HAP-1 (cell line): ENCODE measurements around the gene LYVE1.

Experiments
- DNase-seq, 2 experiments: peaks; one replicate each; pipeline ENCODE4 v3.0.0-alpha.2; 2016 to 2020; ENCODE audit warnings: low spot score in 2 of 2
- H3K27me3 ChIP-seq: fragments of 250-450 bp; sonication (Bioruptor Pico); 2 replicates; pipeline ENCODE4 v1.5.1; 2020; ENCODE audit warnings: low read depth, mild to moderate bottlenecking, moderate library complexity
- H3K36me3 ChIP-seq: fragments of 250-450 bp; sonication (Bioruptor Pico); replicated peaks from 2 replicates; pipeline ENCODE4 v1.5.1; 2020; ENCODE audit warnings: mild to moderate bottlenecking
- H3K4me1 ChIP-seq: fragments of 250-450 bp; sonication (Bioruptor Pico); 2 replicates; pipeline ENCODE4 v1.5.1; 2020; ENCODE audit warnings: mild to moderate bottlenecking
- H3K4me3 ChIP-seq: fragments of 250-450 bp; sonication (Bioruptor Pico); 2 replicates; pipeline ENCODE4 v1.5.1; 2020; ENCODE audit warnings: mild to moderate bottlenecking, moderate library complexity
- H3K9me3 ChIP-seq: fragments of 250-450 bp; sonication (Bioruptor Pico); 2 replicates; pipeline ENCODE4 v1.5.1; 2020; ENCODE audit warnings: mild to moderate bottlenecking, moderate library complexity
- in situ Hi-C: fragments of 300-500 bp; cut with MboI; formaldehyde crosslinking; loops from 3 replicates; pipeline ENCODE4 v1.14.3; 2020; ENCODE audit warnings: low sequenced_read_pairs, inconsistent platforms, mixed read lengths

Gene LYVE1

DNA sequence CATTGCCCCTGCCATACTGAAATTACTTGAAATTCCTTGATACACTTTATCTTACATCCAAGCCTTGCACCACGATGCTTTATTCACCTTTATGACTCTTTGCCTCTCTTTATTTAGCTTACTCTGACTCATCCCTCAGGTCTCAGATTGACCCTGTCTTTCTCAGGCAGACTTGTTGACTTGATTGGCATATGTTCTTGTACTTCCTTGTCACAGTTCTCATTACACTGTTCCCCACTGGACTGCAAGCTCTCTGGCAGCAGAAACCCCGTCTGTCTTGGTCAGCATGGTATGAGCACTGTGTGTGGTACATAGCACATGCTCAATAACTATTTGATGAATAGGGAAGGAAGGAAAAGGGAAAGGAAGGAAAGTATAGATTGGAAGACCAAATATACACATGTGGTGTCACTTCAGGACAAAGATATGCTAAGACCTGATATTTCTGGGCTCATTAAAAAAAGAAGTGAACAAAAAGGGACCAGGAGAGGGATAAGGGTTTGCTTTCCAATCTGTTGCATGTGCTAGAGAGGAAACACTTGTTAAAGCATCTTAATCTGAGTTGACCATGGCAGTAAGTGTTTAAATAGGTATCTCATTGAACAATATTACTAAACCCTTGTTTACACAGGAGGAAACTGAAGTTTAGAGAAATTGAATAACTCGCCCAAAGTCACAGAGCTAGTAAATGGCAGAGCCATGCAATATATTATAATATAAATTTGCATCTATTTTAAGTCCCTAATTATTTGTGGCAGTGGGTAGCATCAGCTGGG lies 7.2 kb downstream of the LYVE1 start:
- 0 out of 2 replicates have a peak, but pooled peaks cover 5% of the 10 kb centered on the region for H3K27me3 ChIP-seq
- no peaks in the 10 kb centered on the region for H3K36me3 ChIP-seq
- H3K4me3 ChIP-seq = no peak overlapping the region
- no peak for DNase-seq
- no peaks in the 10 kb centered on the region for H3K4me1 ChIP-seq
- in situ Hi-C loops = no loop called here
- no peaks in the 10 kb centered on the region for H3K9me3 ChIP-seq

- no peaks in the 10 kb centered on the region for H3K27me3 ChIP-seq
- H3K9me3 ChIP-seq = no peaks in the 10 kb centered on the region
- in situ Hi-C loops = no loop called here
- no peaks in the 10 kb centered on the region for H3K36me3 ChIP-seq
- no peak for DNase-seq
- no peak overlapping the region for H3K4me3 ChIP-seq
- H3K4me1 ChIP-seq = no peaks in the 10 kb centered on the region
These were observed 10.2 kb downstream of the LYVE1 start for GRCh38 chr11:10558288-10558687.

DNA sequence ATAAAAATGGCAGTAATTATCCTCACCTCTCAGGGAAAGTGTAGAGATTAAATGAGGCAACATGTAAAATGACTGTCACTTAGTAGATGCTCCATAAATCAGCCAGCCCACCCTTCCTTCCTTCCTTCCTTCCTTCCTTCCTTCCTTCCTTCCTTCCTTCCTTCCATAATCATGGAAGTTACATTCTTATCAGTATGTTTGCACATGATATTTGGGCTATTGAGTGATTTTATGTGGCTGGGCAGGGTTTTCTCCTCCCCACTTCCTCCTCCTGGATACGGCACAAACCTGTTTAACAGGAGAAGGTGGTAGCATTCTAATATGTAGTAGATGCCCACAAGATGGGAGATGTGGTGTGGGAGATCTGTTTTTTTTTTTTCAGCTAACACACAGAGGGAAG lies 11.9 kb downstream of the LYVE1 start:
- no peaks in the 10 kb centered on the region for H3K27me3 ChIP-seq
- no peak overlapping the region for H3K4me3 ChIP-seq
- no peak for DNase-seq
- H3K9me3 ChIP-seq = no peaks in the 10 kb centered on the region
- in situ Hi-C loops = no loop called here
- H3K36me3 ChIP-seq = no peaks in the 10 kb centered on the region
- H3K4me1 ChIP-seq = no peaks in the 10 kb centered on the region

DNA sequence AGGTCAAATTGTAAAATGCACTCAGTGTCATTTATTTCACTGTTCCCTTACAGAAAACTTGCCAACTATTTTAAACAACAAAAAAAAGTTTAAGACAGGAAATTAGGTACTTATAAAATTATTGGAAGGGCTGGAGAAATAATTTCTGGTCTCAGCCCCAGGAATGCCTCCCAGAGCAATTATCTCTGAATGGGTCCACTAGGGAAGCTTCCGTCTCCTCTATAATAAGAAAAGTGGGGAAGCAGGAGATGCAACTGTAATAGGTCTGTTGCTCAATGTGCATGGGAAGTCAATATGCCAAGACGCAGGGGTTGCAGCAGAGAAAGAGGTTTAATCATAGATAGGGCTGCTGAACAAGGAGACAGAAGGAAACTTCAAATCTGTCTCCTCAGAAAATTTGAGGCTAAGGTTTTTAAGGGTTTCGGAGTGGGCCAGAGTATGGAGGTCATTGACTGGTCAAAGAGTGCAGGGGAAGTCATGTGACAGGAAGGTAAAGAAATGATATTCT lies 16.6 kb downstream of the LYVE1 start:
- Histone ChIP-seq H3K27me3 (peaks cover 2% of the 10 kb centered on the region), H3K36me3 (no peaks in the 10 kb centered on the region), H3K4me1 (no peaks in the 10 kb centered on the region), H3K9me3 (no peaks in the 10 kb centered on the region; the same call in 1 of the 2 replicates), H3K4me3 (no peak overlapping the region)
- in situ Hi-C loops = no loop called here
- no peak for DNase-seq

GRCh38 chr11:10551290-10551592 lies 17.2 kb downstream of the LYVE1 start:
- no peaks in the 10 kb centered on the region for H3K4me1 ChIP-seq
- H3K36me3 ChIP-seq = no peaks in the 10 kb centered on the region
- no peak for DNase-seq
- no peaks in the 10 kb centered on the region; the same call in 1 of the 2 replicates for H3K9me3 ChIP-seq
- in situ Hi-C loops = no loop called here
- H3K27me3 ChIP-seq = peaks cover 2% of the 10 kb centered on the region
- H3K4me3 ChIP-seq = no peak overlapping the region

DNA sequence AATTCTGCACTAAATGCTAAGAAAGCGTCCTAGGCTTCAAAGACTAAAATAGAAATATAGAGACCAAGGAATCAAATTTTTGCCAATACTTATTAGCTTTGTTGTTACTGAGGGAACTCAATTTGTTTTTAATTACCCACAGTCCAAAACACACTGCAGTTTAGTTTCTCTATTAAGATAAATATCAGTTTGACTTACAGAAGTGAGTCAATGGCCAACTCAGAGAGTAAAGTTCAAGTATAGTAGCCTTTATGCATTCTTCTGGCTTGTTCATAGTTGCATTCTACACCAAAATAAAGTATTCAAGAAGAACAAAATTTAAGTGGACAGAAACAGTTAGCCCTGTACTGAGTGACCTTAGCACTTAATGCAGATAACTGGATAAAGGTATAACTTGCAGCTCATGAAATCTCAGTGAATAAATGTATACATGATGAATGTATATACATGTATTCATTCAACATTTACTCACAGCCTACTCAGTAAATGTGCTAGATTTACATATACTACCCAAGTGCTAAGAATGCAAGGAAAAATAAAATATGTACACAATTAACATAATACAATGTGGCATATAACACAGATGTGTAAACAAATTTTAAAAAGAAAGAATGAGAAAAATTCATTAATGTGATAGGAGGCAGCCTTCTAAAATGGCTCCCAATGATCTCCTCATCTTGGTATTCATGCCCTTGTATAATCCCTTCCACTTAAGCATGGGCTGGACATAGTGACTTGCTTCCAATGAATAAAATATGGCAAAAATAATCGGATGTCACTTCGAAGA lies 17.8 kb downstream of the LYVE1 start:
- H3K9me3 ChIP-seq = no peaks in the 10 kb centered on the region; the same call in 1 of the 2 replicates
- in situ Hi-C loops = no loop called here
- H3K4me1 ChIP-seq = no peaks in the 10 kb centered on the region
- no peak overlapping the region for H3K4me3 ChIP-seq
- DNase-seq = no peak
- peaks cover 2% of the 10 kb centered on the region for H3K27me3 ChIP-seq
- no peaks in the 10 kb centered on the region for H3K36me3 ChIP-seq

- H3K27me3 ChIP-seq = peaks cover 2% of the 10 kb centered on the region
- no peaks in the 10 kb centered on the region; the same call in 1 of the 2 replicates for H3K9me3 ChIP-seq
- no peaks in the 10 kb centered on the region; the same call in 1 of the 2 replicates for H3K4me1 ChIP-seq
- DNase-seq = no peak
- H3K4me3 ChIP-seq = no peak overlapping the region
- no peaks in the 10 kb centered on the region for H3K36me3 ChIP-seq
- in situ Hi-C loops = loop anchor here (25.0 kb wide), 1 partner anchor 193 kb away; no protein-coding TSS in a partner anchor
These were observed 23.7 kb downstream of the LYVE1 start for GRCh38 chr11:10544491-10545465.

- Histone ChIP-seq H3K4me1 (no peaks in the 10 kb centered on the region; the same call in 1 of the 2 replicates), H3K9me3 (no peaks in the 10 kb centered on the region; the same call in 1 of the 2 replicates), H3K36me3 (no peaks in the 10 kb centered on the region), H3K4me3 (no peak overlapping the region), H3K27me3 (peaks cover 2% of the 10 kb centered on the region)
- DNase-seq = no peak
- in situ Hi-C loops = loop anchor here (25.0 kb wide), 1 partner anchor 194 kb away; no protein-coding TSS in a partner anchor
These were observed 24.7 kb downstream of the LYVE1 start for GRCh38 chr11:10543782-10544181.

DNA sequence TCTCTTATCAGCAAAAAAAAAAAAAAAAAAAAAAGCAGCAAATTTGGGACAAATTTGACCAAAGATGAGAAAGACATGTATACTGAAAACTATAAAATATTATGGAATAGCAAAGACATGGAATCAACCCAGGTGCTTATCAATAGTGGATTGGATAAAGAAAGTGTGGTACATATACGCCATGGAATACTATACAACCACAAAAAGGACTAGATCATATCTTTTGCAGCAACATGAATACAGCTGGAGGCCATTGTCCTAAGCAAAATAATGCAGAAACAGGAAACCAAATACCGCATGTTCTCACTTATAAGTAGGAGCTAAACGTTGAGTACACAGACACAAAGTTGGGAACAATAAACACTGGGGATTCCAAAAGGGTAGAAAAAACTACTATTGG lies 25.7 kb downstream of the LYVE1 start:
- H3K9me3 ChIP-seq = no peaks in the 10 kb centered on the region; the same call in 1 of the 2 replicates
- H3K4me3 ChIP-seq = no peak overlapping the region
- DNase-seq = no peak
- H3K36me3 ChIP-seq = no peaks in the 10 kb centered on the region
- in situ Hi-C loops = loop anchor here (25.0 kb wide), 1 partner anchor 195 kb away; no protein-coding TSS in a partner anchor
- H3K4me1 ChIP-seq = no peaks in the 10 kb centered on the region; the same call in 1 of the 2 replicates
- H3K27me3 ChIP-seq = peaks cover 2% of the 10 kb centered on the region

- Histone ChIP-seq H3K4me3 (peak overlapping the region; percentile 90), H3K27me3 (no peaks in the 10 kb centered on the region), H3K4me1 (no peaks in the 10 kb centered on the region; the same call in 1 of the 2 replicates), H3K36me3 (no peaks in the 10 kb centered on the region), H3K9me3 (no peaks in the 10 kb centered on the region)
- in situ Hi-C loops = loop anchor here (25.0 kb wide), 1 partner anchor 196 kb away; no protein-coding TSS in a partner anchor
- no peak for DNase-seq
These were observed 26.9 kb downstream of the LYVE1 start for GRCh38 chr11:10541561-10541930.

GRCh38 chr11:10540915-10541560 lies 27.4 kb downstream of the LYVE1 start, which contains the start of gene RNF141:
Gene RNF141, minus strand, starts transcription at chr11:10541187. Its CDS starts 7,029 bp downstream, at chr11:10534158.
- Histone ChIP-seq H3K36me3 (no peaks in the 10 kb centered on the region), H3K27me3 (no peaks in the 10 kb centered on the region), H3K4me1 (no peaks in the 10 kb centered on the region; the same call in 1 of the 2 replicates), H3K9me3 (no peaks in the 10 kb centered on the region), H3K4me3 (peak within 1 kb of the TSS; percentile 90)
- peak; percentile 91 to 98 for DNase-seq
- in situ Hi-C loops = loop anchor here (25.0 kb wide), 1 partner anchor 196 kb away; no protein-coding TSS in a partner anchor

DNA sequence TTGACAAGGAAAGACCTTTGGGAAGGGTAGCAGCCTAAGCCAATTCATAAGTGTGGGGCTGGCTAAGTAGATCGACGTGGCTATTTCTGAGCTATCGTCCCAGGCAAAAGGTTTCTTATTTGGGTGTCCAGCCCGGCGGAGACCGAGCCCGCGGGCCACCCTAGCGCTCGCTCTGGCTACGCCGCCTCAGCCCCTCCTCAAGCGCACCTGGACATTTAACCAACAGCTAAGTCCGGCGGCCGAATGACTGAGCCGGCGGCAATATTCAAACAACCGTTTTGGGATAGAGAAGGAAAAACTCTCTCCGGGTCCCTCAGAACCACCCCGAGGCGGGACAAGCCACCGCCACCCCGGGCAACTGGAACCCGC lies 27.9 kb downstream of the LYVE1 start:
- H3K9me3 ChIP-seq = no peaks in the 10 kb centered on the region
- H3K27me3 ChIP-seq = no peaks in the 10 kb centered on the region
- DNase-seq = peak; percentile 8 to 49
- H3K36me3 ChIP-seq = no peaks in the 10 kb centered on the region
- peak overlapping the region; percentile 90 for H3K4me3 ChIP-seq
- in situ Hi-C loops = loop anchor here (25.0 kb wide), 1 partner anchor 197 kb away; no protein-coding TSS in a partner anchor
- H3K4me1 ChIP-seq = no peaks in the 10 kb centered on the region; the same call in 1 of the 2 replicates
